Measurements from ENCODE around the gene CHRNA1.

CHRNA1 gene

DNA sequence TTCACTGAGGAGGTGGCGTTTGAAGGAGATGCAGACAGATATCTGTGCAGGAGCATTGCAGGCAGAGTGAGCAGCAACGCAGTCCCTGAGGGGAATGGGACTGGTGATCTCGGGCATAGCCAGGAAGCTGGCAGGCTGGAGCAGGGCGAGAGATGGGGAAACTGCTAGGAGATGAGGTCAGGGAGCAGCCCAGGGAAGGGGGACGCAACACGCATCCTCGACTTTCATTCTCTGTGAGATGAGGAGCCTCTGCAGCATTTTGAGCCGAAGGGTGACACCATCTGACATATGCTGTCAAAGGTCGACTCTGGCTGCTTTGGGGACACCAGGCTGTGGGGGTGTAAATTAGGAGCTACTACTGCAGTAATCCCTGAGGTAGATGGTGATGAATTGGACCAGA, 4.3 kb upstream of the CHRNA1 start:
- intact Hi-C loops (cut with DNase I) = no loop called here
- DNase-seq = peak in 1 of 42 donors; percentile 20

DNA sequence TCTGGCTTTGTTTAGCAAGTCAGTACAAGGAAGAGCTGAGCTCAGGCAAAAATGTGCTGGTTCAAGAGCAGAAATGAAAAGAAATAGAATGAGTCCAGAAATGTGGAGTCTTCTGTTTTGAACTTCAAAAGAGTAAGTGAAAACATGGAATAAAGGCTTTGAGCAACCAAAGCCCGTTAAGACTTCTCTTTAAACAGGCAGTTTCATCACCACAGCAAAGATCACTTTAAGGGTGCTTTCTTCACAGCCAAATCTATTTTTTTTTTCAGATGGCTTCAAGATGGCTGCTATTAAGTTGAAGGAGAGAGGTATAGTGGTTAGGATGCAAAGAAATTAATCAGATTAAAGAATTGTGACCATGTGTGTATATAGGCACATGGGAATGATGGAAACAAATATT, 2.0 kb upstream of the CHRNA1 start:
- intact Hi-C loops (cut with DNase I) = no loop called here
- DNase-seq = no peak

DNA sequence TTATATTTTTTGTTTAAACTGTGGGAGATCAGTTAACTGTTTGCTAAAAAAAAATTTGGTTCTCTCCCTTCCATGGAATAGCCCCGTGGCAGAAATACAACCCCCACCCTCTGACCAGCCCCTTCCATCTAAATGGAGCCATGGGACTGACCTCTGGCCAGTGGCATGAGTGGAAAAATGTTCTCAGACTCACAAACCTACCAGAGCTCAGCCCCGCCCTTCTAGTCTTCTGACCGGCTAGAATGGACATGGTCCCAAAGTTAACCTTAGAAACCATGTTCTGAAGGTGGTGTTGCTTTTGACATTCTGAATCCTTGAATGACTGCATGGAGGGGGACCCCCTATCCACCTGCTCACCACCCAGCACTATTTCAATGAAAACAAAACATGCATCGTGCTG, 1.3 kb upstream of the CHRNA1 start:
- intact Hi-C loops (cut with DNase I) = no loop called here
- no peak for DNase-seq

DNA sequence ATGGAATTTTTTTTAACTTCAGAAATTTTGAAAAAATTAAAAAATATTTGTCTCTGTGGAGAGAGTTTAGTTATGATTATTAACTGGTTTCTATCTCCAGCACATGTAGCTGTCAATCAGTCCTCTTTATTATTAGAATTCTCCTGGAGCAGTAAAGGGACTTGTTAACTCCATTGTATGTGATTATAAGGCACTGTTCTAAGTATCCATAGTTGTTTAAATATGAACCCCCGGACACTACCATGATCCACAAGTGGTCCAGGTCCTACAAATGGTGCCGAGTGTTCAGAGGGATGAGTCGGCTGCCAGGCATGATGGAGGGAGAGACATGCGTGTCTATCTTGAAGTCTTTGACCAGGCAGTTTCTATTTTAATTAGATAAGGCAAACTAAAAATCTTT, 492 bp downstream of the CHRNA1 start:
- no peak for DNase-seq

GRCh38 chr2:174762464-174762863, 1.8 kb downstream of the CHRNA1 start:
- intact Hi-C loops (cut with DNase I) = no loop called here
- DNase-seq = no peak

More for the DNA sequence above, 492 bp downstream of the CHRNA1 start:
- intact Hi-C loops (cut with DNase I) = no loop called here

DNA sequence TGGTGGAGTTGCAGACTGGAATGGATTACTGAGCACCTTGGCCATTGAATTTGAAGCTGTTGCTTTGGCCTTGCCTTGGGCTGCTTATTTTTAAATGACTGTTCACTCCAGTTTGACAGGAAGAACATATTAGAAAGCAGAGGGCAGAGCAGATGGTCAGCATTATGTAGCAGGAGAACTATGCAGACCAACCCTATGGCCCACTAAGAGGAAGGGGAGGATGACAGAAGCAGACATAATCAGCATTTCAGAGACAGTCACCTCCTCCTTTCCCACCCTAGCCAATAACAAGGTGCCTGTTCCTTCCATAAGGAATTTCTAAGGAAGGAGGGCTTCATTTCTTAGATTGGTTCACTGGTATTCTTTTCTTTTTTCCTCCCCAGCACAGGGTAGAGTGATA, 2.4 kb downstream of the CHRNA1 start:
- DNase-seq = no peak
- intact Hi-C loops (cut with DNase I) = no loop called here

- intact Hi-C loops (cut with DNase I) = no loop called here
- no peak for DNase-seq
Observed at GRCh38 chr2:174760845-174761473, 3.3 kb downstream of the CHRNA1 start.

DNA sequence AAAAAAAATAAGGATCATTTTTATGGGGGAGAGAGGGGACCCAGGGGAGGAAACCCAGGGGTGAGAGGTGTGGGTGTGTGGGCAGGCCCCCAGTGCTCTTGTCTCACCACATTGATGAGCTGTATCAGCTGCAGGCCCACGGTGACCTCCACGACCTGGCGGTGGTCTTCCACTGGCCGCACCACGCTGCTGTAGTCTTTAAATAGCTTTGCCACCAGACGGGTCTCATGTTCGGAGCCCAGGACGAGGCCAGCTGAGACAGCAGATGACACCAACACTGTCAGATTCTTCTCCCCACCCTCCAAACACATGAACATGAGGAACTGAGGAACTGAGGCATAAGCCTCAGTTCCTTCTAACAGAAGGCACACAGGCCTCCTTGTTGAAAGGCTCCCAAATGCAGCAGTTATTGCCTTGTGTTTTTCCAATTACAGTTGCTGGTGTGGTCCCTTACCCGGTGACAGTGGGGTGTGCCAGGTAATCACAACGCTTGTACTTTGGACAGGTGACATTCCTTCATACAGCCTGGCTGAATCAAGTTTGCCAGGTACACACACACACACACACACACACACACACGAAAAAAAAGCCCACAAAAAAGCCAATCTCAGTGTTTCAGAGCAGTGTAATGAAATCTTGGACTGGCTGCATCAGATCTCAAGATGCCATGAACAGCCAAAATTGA, 4.7 kb downstream of the CHRNA1 start:
- intact Hi-C loops (cut with DNase I) = no loop called here

GRCh38 chr2:174756743-174757142, 7.5 kb downstream of the CHRNA1 start:
- no peak for DNase-seq
- intact Hi-C loops (cut with DNase I) = no loop called here

More for the DNA sequence above, 4.7 kb downstream of the CHRNA1 start:
- no peak for DNase-seq

- intact Hi-C loops (cut with DNase I) = no loop called here
- DNase-seq = peak; percentile 34 to 86 (median 66)
Observed at GRCh38 chr2:174753038-174753633, 11.1 kb downstream of the CHRNA1 start.

DNA sequence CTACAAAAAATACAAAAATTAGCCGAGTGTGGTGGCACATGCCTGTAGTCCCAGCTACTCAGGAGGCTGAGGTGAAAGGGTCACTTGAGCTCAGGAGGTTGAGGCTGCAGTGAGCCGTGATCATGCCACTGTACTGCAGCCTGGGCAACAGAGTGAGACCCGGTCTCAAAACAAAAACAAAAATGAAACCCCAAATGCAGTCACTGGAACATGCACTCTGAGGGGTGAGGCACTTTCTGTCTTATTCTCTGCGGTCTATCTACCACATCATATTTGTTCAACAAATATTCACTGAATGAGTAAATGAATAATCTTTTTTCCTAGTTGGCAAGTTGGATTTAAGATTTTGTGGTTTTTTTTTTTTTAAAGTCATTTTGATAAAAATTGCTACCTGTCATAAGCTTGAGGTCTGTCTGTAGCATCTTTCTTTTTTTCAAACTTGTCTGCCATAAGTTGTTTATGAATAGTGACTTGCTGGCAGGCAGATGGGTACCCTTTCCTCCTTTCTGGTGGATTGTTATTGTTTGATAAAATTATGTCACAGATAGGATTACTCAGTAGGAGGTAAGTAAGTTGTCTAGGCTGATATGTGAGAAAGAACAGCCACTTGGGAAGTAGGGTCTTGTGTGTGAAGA, 11.8 kb downstream of the CHRNA1 start:
- no peak for DNase-seq
- intact Hi-C loops (cut with DNase I) = no loop called here

DNA sequence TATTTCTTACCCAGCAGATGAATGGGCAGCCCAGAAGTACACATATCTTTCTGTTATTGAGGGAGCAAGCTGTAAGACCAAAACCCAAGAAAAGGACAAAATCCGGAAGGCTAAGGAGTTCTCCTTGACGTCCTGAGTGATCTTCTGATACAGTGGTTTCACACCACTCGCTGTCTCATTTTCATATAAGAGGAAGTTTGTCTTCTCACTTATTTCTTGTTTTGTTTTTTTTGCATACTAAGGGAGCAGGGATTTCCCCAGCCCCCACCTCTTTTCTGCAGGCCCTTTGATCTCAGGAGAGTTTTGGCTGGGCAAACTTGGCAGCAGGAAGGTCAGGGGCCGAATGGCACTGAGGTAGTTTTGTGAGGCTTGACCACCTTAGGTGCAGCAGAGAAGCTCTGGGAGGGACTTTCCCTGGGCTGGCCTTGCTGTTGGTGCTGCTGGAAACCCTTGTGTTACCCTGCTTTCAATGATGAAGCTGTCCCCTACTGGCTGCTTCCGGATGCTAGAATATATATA, 13.3 kb downstream of the CHRNA1 start:
- intact Hi-C loops (cut with DNase I) = no loop called here
- DNase-seq = no peak

DNA sequence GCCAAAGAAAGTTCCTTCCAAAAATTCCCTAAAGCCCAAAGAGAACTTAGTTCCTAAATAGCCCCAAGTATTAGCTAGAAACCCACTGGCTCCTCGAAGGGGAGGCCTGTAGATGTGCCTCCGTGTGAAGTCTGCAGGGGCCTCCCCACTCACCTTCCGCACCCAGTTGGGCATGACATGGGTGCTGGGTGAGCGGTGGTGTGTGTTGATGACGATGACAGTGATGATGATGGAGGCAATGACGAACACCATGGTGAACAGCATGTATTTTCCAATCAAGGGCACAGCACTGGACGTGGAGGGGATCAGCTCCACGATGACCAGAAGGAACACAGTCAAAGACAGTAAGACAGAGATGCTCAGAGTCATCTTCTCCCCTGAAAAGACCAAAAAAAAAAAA, 14.5 kb downstream of the CHRNA1 start:
- DNase-seq = no peak
- intact Hi-C loops (cut with DNase I) = no loop called here

GRCh38 chr2:174748948-174749347, 15.3 kb downstream of the CHRNA1 start:
- DNase-seq = peak; percentile 50 to 92 (median 80)
- intact Hi-C loops (cut with DNase I) = no loop called here

GRCh38 chr2:174745142-174745541, 19.1 kb downstream of the CHRNA1 start:
- intact Hi-C loops (cut with DNase I) = no loop called here
- no peak for DNase-seq

DNA sequence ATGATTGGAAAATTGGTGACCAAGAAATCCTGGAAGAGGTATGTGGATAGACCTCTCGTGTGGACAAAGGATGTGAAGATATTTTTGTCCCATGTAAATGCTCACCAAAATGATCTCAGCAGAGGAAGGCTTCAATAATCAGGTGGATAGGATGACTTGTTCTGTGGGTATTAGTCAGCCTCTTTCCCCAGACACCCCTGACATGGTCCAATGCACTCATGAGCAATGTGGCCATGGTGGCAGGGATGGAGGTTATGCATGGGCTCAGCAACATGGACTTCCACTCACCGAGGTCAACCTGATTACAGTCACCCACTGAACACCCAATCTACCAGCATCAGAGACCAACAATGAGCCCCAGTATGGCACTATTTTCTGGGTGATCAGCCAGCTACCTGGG, 20.2 kb downstream of the CHRNA1 start:
- no peak for DNase-seq
- intact Hi-C loops (cut with DNase I) = no loop called here

- intact Hi-C loops (cut with DNase I) = no loop called here
- DNase-seq = no peak
Observed at GRCh38 chr2:174740721-174741120, 23.6 kb downstream of the CHRNA1 start.

DNA sequence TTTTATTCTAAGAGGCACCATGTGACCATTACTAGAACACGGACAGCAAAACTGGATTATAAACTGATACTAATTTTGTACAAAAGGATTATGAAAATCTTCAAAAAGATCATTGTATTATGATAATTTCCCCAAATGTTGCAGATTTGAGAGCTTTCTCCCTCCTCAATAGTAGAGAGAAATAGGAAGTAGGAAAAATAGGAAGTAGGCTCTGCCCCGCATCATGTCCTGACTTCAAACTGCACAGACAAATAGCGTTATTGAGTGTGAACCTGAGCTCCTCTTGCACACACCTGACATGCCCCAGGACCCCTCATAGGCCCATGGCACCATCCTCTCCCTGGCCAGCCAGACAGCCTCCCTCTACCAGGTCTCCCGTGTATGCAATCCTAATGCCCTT, 25.4 kb downstream of the CHRNA1 start:
- no peak for DNase-seq
- intact Hi-C loops (cut with DNase I) = no loop called here

- no peak for DNase-seq
Observed at GRCh38 chr2:174731546-174731945, 32.7 kb downstream of the CHRNA1 start.

GRCh38 chr2:174730698-174731018, 33.6 kb downstream of the CHRNA1 start:
- intact Hi-C loops (cut with DNase I) = no loop called here
- peak in 1 of 42 donors; percentile 7 for DNase-seq

More at GRCh38 chr2:174731546-174731945, 32.7 kb downstream of the CHRNA1 start:
- intact Hi-C loops (cut with DNase I) = no loop called here

Measured in head of caudate nucleus (tissue), 42 donors.